ENCODE data around the gene KMT5C.

KMT5C gene

GRCh38 chr19:55370305-55370988 lies 30.8 kb downstream of the KMT5C start, which contains the start of gene IL11:
TSS of gene IL11 (minus strand) at chr19:55370463. CDS start at chr19:55370310, 153 bp downstream.
- peaks cover 9% of the 10 kb centered on the region for H3K4me1 ChIP-seq
- no peaks in the 10 kb centered on the region for H3K36me3 ChIP-seq
- DNase-seq = no peak

GRCh38 chr19:55372316-55373081 lies 32.8 kb downstream of the KMT5C start:
- Histone ChIP-seq H3K9me3 (no peaks in the 10 kb centered on the region), H3K4me3 (ENCODE audit: low read depth, low read length) (no peak overlapping the region), H3K4me1 (peaks cover 11% of the 10 kb centered on the region), H3K36me3 (no peaks in the 10 kb centered on the region), H3K27me3 (peaks cover 19% of the 10 kb centered on the region)
- DNase-seq = no peak
- TF ChIP-seq, protein P1, sequence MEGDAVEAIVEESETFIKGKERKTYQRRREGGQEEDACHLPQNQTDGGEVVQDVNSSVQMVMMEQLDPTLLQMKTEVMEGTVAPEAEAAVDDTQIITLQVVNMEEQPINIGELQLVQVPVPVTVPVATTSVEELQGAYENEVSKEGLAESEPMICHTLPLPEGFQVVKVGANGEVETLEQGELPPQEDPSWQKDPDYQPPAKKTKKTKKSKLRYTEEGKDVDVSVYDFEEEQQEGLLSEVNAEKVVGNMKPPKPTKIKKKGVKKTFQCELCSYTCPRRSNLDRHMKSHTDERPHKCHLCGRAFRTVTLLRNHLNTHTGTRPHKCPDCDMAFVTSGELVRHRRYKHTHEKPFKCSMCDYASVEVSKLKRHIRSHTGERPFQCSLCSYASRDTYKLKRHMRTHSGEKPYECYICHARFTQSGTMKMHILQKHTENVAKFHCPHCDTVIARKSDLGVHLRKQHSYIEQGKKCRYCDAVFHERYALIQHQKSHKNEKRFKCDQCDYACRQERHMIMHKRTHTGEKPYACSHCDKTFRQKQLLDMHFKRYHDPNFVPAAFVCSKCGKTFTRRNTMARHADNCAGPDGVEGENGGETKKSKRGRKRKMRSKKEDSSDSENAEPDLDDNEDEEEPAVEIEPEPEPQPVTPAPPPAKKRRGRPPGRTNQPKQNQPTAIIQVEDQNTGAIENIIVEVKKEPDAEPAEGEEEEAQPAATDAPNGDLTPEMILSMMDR (IDR thresholded peaks at IDR 0.05; ENCODE audit: low read depth, low read length) = no peak

More at GRCh38 chr19:55370305-55370988, 30.8 kb downstream of the KMT5C start, which contains the start of gene IL11:
- no peaks in the 10 kb centered on the region for H3K9me3 ChIP-seq
- TF ChIP-seq, protein P1 (IDR thresholded peaks at IDR 0.05; ENCODE audit: low read depth, low read length) = no peak
- H3K4me3 ChIP-seq (ENCODE audit: low read depth, low read length) = peak within 1 kb of the TSS; percentile 46
- H3K27me3 ChIP-seq = peaks cover 19% of the 10 kb centered on the region

- TF ChIP-seq, protein P1 (IDR thresholded peaks at IDR 0.05; ENCODE audit: low read depth, low read length) = no peak
- no peaks in the 10 kb centered on the region for H3K9me3 ChIP-seq
- H3K4me1 ChIP-seq = peaks cover 16% of the 10 kb centered on the region
- H3K27me3 ChIP-seq = peaks cover 19% of the 10 kb centered on the region
- H3K36me3 ChIP-seq = no peaks in the 10 kb centered on the region
- no peak overlapping the region for H3K4me3 ChIP-seq (ENCODE audit: low read depth, low read length)
- DNase-seq = no peak
Measured at GRCh38 chr19:55373306-55373992, 33.8 kb downstream of the KMT5C start.

DNA sequence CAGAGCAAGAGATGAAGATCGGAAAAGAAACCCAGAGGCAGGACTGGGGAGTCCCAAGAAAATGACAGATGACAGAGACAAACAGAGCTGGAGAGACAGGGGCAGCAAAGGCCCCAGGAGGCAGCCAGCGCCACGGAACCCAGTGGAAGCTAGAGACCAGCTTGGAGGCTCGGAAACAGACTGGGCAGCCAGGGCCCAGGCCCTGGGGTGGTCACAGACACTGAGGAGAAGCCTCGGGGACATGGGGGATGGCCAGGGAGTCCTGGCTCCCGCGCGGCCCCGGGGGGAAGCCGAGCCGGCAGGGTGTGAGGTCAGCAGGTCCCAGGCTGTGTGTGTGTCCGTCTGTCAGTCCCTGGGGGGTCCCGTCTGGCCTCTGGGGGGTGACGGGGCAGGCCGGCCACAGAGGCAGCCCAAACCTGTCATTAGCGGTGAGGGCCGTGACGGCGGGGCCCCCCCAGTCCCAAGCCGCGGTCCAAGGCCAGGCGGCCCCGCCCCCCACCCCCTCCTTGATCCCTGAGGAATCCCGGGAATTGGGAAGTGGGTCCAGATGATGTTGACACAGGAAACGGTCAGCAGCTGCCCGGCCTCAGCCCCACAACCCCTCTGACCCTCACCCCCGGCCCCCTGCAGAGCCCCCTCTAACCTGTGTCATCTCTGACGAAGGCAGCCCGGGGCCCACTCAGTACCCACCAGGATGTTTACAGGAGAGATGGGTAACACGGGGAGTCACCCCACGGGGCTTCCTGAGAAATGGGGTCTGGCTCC lies 34.5 kb downstream of the KMT5C start:
- no peak for DNase-seq
- Histone ChIP-seq H3K4me1 (peaks cover 18% of the 10 kb centered on the region), H3K36me3 (no peaks in the 10 kb centered on the region), H3K4me3 (ENCODE audit: low read depth, low read length) (no peak overlapping the region), H3K27me3 (peaks cover 14% of the 10 kb centered on the region), H3K9me3 (no peaks in the 10 kb centered on the region)
- TF ChIP-seq, protein P1 (IDR thresholded peaks at IDR 0.05; ENCODE audit: low read depth, low read length) = no peak

DNA sequence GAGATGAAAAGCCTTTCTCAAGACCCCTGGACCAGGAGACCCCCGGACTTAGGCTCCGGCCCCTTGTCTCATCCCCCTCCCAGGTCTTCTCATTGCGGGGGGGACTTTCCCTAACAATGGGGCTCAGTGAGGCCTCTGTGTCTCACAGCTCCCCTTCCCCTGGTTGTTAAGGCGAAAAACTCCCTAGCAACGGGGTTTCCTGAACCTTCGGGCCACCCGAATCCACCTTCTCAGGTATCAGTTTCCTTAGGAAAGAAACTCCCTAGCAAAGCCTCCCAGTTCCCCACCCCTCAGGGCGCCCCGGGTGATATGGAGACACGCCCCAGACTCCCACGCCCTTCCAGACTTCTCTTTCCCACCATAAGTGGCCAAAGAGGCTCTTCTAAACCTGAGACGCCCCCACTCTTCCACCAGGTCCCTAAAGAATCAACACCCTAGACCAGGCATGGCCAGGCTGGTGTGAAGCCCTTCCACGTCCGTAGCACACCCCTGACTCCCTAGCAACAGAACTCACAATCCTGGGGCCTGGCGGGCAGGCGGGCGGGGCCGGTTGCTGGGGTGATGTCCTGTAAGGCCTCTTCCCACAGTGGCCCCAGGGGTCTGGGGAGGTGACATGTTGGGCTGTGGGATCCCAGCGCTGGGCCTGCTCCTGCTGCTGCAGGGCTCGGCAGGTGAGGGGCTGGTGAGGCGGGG lies 36.7 kb downstream of the KMT5C start, which contains the start of gene TMEM190:
Gene TMEM190, plus strand, starts transcription at position 586 of the 693 bp plus-strand sequence. Its CDS starts 28 bp downstream, at position 614.
- no peaks in the 10 kb centered on the region for H3K9me3 ChIP-seq
- peaks cover 14% of the 10 kb centered on the region for H3K4me1 ChIP-seq
- H3K27me3 ChIP-seq = no peaks in the 10 kb centered on the region
- TF ChIP-seq, protein P1 (IDR thresholded peaks at IDR 0.05; ENCODE audit: low read depth, low read length) = no peak
- DNase-seq = no peak
- peak within 1 kb of the TSS; percentile 14 for H3K4me3 ChIP-seq (ENCODE audit: low read depth, low read length)
- no peaks in the 10 kb centered on the region for H3K36me3 ChIP-seq
